Peyer's patch (tissue), 4 donors: Measurements from ENCODE around the gene MCRIP2. TPM values are rescaled to one million over a fixed set of nuclear protein-coding genes. Genes with fewer than 3 reads are reported as not detected.

ENCODE experiments used
- DNase-seq, 3 donors: peaks; one replicate each; pipeline ENCODE4 v3.0.0-alpha.2; 2017 to 2019
- H3K27ac ChIP-seq, 4 donors: fragments of 200-600 bp; sonication (generic); one replicate each; pipeline ENCODE4 v1.5.1; 2016 to 2019
- H3K27me3 ChIP-seq, 2 donors: fragments of 200-600 bp; sonication (generic); one replicate each; pipeline ENCODE4 v1.5.1; 2019
- H3K36me3 ChIP-seq, 3 donors: fragments of 200-600 bp; sonication (generic); one replicate each; pipeline ENCODE4 v1.5.1; 2016 to 2019
- H3K4me1 ChIP-seq, 4 donors: fragments of 200-600 bp; sonication (generic); one replicate each; pipeline ENCODE4 v1.5.1; 2016 to 2019
- H3K4me3 ChIP-seq, 4 donors: fragments of 200-600 bp; sonication (generic); 1 replicate in 3 of 4; 2 replicates in 1 of 4; pipeline ENCODE4 v1.5.1; 2016 to 2019; ENCODE audit warnings: mild to moderate bottlenecking in 1 of 4
- H3K9me3 ChIP-seq, 4 donors: fragments of 200-600 bp; sonication (generic); one replicate each; pipeline ENCODE4 v1.5.1; 2016 to 2019; ENCODE audit warnings: mild to moderate bottlenecking in 1 of 4
- POLR2A ChIP-seq, 2 donors: fragments of 450-650 bp; IDR thresholded peaks; one replicate each; pipeline ENCODE4 v1.5.1; 2017; ENCODE audit warnings: antibody characterized with exemption in 2 of 2, mild to moderate bottlenecking in 2 of 2, moderate library complexity in 2 of 2
- total RNA-seq, 4 donors: library from RNA; depleted of rRNA; stranded (reverse); fragments of >200 nt; gene quantifications; one replicate each; pipeline ENCODE4 v1.1.0, GENCODE V29; 2016
- TF ChIP-seq, protein P1 (sequence below), 6 experiments: fragments of 450-650 bp in 4 of 6; fragments of 200-600 bp in 2 of 6; sonication (generic) in 1 of 6; IDR thresholded peaks; one replicate each; pipeline ENCODE4 v1.5.1; 2017 to 2019; ENCODE audit warnings: antibody characterized with exemption in 6 of 6, mild to moderate bottlenecking in 3 of 6, moderate library complexity in 1 of 6

Gene MCRIP2
- total RNA-seq, 4 donors from 2014 or later = 114 to 260 (median 222) TPM

DNA sequence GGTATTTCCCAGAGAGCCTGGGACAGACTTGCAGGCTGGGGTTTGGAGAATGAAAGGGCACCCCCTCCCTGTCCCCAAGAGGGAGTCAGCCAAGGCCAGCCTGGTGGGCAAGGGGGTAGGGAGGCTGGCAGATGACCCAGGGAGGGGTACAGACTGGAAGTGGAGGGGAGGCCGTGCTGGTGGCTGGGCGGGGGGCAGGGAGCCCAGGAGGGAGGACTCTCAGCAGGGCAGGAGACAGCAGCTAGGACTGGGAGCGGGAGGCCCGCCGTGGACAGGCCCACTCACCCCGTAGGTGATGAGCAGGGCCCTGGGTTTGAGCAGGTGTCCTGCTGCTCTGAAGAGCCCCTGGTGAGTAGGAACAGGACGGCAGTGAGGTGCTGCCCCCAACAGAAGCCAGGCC, 6.6 kb upstream of the MCRIP2 start:
- no peaks in the 10 kb centered on the region for H3K9me3 ChIP-seq
- peaks cover 0 to 31% (median 16%) of the 10 kb centered on the region in 4 donors for H3K4me1 ChIP-seq
- H3K27ac ChIP-seq = no peak overlapping the region
- H3K36me3 ChIP-seq = peaks cover 0 to 13% (median 0%) of the 10 kb centered on the region in 3 donors
- no peak for DNase-seq
- peak overlapping the region in 2 of 4 donors; percentile 60 to 95 for H3K4me3 ChIP-seq
- TF ChIP-seq, protein P1, sequence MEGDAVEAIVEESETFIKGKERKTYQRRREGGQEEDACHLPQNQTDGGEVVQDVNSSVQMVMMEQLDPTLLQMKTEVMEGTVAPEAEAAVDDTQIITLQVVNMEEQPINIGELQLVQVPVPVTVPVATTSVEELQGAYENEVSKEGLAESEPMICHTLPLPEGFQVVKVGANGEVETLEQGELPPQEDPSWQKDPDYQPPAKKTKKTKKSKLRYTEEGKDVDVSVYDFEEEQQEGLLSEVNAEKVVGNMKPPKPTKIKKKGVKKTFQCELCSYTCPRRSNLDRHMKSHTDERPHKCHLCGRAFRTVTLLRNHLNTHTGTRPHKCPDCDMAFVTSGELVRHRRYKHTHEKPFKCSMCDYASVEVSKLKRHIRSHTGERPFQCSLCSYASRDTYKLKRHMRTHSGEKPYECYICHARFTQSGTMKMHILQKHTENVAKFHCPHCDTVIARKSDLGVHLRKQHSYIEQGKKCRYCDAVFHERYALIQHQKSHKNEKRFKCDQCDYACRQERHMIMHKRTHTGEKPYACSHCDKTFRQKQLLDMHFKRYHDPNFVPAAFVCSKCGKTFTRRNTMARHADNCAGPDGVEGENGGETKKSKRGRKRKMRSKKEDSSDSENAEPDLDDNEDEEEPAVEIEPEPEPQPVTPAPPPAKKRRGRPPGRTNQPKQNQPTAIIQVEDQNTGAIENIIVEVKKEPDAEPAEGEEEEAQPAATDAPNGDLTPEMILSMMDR (IDR thresholded peaks at IDR 0.05) = no peak
- TF ChIP-seq POLR2A (IDR thresholded peaks at IDR 0.05) = no peak
- no peaks in the 10 kb centered on the region for H3K27me3 ChIP-seq

DNA sequence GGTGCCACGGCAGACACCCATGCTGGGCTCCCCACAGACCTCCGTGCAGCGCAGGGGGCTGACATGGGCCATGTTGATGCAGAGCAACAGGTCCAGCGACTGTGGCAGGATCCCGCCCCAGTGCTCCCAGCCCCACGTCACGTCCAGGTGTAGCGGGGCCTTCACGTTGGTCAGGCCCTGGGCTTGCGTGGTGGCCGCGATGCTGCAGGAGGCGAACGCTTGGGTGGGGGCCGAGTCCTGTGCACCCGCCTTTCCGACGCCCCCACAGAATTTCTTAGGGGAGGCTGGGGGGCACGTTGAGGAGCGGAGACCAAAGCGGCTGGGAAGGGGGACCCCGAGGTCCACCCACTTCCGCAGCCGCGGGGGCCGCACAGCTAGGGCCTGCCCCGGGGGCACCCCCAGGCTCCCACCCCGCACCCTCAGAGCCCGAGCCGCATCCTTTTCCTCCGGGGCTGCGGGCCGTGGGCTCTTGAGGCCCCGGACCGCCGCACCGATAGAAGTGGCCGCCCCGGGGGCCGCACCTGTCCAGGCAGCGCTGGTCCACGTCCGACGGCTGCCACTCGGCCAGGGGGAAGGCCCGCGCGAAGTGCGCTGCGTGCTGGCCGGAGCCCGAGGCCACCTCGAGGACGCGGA, 5.9 kb upstream of the MCRIP2 start:
- TF ChIP-seq, protein P1 (IDR thresholded peaks at IDR 0.05) = no peak
- TF ChIP-seq POLR2A (IDR thresholded peaks at IDR 0.05) = no peak
- H3K9me3 ChIP-seq = no peaks in the 10 kb centered on the region
- no peaks in the 10 kb centered on the region for H3K27me3 ChIP-seq
- H3K4me3 ChIP-seq = peak overlapping the region; percentile 60 to 96 (median 88)
- peaks cover 0 to 13% (median 0%) of the 10 kb centered on the region in 3 donors for H3K36me3 ChIP-seq
- no peak for DNase-seq
- H3K27ac ChIP-seq = peak overlapping the region; percentile 87 to 98 (median 92)
- peaks cover 0 to 25% (median 15%) of the 10 kb centered on the region in 4 donors for H3K4me1 ChIP-seq

DNA sequence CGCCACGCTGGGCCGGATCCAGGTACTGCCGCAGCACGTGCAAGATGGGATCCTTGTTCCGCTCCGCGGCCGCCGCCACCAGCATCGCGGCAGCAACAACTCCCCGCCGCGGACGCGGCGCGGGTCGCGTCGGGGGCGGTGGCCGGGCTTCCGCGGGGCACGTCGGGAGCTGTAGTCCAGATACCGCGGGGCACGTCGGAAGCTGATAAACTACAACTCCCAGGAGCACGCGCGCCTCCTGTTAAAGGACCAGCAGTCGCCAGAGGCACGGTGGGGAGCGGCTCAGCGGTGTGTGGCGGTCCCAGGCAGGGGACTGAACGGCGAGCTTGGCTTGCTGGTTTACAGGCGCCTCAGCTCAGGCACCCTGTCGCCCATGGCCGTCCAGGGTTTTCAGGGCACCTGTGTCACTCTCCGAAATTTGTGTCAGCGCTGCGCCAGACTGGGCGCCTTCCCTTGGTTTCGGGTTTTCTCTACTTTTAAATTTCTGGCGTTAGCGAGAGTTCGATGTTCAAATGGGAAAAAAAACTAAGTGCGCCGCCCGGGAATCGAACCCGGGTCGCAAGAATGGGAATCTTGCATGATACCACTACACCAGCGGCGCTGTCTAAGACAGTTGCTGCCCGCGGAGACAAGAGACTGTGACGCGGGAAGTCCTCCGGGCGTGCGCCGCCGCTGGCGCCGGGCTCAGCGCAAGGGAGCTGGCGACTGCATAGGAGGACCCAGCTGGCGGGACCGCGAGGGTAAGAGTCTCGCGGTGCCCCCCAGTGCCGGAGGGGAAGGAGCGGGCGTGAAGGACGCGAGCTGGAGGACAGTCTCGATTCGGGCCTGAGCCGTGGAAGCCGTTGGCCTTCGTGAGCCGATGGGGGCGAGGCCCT, 5.2 kb upstream of the MCRIP2 start, which contains the start of gene METTL26:
METTL26 (minus strand) TSS at position 100 of the 875 bp plus-strand sequence; CDS start at position 85, 15 bp downstream.
- no peaks in the 10 kb centered on the region for H3K27me3 ChIP-seq
- H3K36me3 ChIP-seq = peaks cover 0 to 13% (median 0%) of the 10 kb centered on the region in 3 donors
- H3K27ac ChIP-seq = peak within 1 kb of the TSS; percentile 87 to 98 (median 92)
- peak; percentile 96 to 98 (median 97) for DNase-seq
- peaks cover 0 to 21% (median 12%) of the 10 kb centered on the region in 4 donors for H3K4me1 ChIP-seq
- no peaks in the 10 kb centered on the region for H3K9me3 ChIP-seq
- peak; percentile 55 to 61 for TF ChIP-seq POLR2A (IDR thresholded peaks at IDR 0.05)
- TF ChIP-seq, protein P1 (IDR thresholded peaks at IDR 0.05) = peak in 3 of 6 experiments; percentile 23 to 49 (median 39)
- H3K4me3 ChIP-seq = peak within 1 kb of the TSS; percentile 60 to 96 (median 88)

DNA sequence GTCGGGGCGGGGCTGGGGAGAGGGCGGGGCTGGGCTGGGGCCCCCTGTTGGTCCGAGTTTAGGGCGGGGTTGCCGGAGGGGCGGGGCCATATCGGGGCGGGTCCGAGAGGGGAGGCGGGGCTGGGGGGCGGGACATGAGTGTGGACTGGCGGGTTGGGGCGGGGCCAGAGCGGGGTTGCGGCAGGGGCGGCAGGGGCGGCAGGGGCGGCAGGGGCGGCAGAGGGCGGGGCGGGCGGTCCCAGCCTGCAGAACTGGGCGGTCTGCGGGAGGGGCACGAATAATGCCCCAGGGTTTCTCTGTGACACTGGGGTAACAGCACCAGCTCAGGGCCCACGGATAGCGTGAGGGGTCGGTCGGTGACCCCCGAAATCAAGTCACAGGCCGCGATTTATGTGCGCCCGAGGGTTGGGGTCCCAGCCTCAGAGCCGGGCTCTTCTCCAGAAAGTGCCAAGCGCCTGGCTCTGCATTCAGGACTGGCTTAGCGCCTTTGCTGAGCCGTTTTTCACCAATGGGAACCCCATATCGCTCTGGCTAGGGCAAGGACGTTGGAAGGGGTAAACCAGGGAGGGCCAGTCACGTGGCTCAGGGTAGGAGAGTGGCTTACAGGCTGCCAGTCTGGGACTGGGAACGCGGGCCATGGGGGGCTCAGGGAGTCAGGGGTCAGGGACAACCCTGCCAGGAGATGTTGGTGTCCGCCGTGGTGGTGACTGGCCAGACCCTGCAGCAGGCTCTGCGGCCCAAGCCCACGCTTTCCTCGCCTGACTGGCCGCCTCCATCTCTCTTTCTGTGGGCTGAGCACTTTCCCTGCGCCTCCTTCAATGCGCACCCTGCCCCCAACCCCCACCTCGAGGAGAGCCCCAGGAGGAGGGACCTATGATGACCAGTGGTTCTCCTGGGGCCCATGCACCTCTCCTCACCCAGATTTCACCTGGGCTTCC, 4.3 kb upstream of the MCRIP2 start:
- TF ChIP-seq, protein P1 (IDR thresholded peaks at IDR 0.05) = no peak
- no peak for TF ChIP-seq POLR2A (IDR thresholded peaks at IDR 0.05)
- peaks cover 0 to 13% (median 0%) of the 10 kb centered on the region in 3 donors for H3K36me3 ChIP-seq

More for the DNA sequence above, 4.3 kb upstream of the MCRIP2 start:
- H3K27ac ChIP-seq = peak overlapping the region; percentile 87 to 98 (median 92)
- peak overlapping the region; percentile 60 to 96 (median 88) for H3K4me3 ChIP-seq
- no peaks in the 10 kb centered on the region for H3K27me3 ChIP-seq
- peak in 2 of 3 donors; percentile 92 to 95 for DNase-seq
- peaks cover 0 to 22% (median 12%) of the 10 kb centered on the region in 4 donors for H3K4me1 ChIP-seq
- H3K9me3 ChIP-seq = no peaks in the 10 kb centered on the region
